Measurements from ENCODE around the gene AIFM3.

AIFM3 gene

GRCh38 chr22:20951151-20951931 is 15.7 kb upstream of the AIFM3 start:
- Histone ChIP-seq H2AFZ (ENCODE audit: low read length, unreplicated experiment) (no peak overlapping the region), H3K27me3 (ENCODE audit: insufficient read depth, low read length) (no peaks in the 10 kb centered on the region), H3K36me3 (ENCODE audit: insufficient read depth, low read length) (0 out of 2 replicates have a peak, but pooled peaks cover 16% of the 10 kb centered on the region), H3K79me2 (ENCODE audit: control insufficient read depth, insufficient read depth, low read length, unreplicated experiment) (peaks cover 44% of the 10 kb centered on the region), H3K4me1 (ENCODE audit: control insufficient read depth, insufficient read depth, low read length, unreplicated experiment) (peaks cover 10% of the 10 kb centered on the region), H3K4me3 (ENCODE audit: low read depth, low read length) (no peak overlapping the region), H3K27ac (ENCODE audit: low read depth, low read length) (no peak overlapping the region)

GRCh38 chr22:20951932-20952380 is 15.1 kb upstream of the AIFM3 start:
- H3K27ac ChIP-seq (ENCODE audit: low read depth, low read length): no peak overlapping the region
- peaks cover 4% of the 10 kb centered on the region for H3K4me1 ChIP-seq (ENCODE audit: control insufficient read depth, insufficient read depth, low read length, unreplicated experiment)
- no peaks in the 10 kb centered on the region for H3K27me3 ChIP-seq (ENCODE audit: insufficient read depth, low read length)
- H3K36me3 ChIP-seq (ENCODE audit: insufficient read depth, low read length): 0 out of 2 replicates have a peak, but pooled peaks cover 16% of the 10 kb centered on the region
- no peak overlapping the region for H3K4me3 ChIP-seq (ENCODE audit: low read depth, low read length)
- peaks cover 38% of the 10 kb centered on the region for H3K79me2 ChIP-seq (ENCODE audit: control insufficient read depth, insufficient read depth, low read length, unreplicated experiment)
- H2AFZ ChIP-seq (ENCODE audit: low read length, unreplicated experiment): no peak overlapping the region

GRCh38 chr22:20952544-20953341 is 14.3 kb upstream of the AIFM3 start:
- no peak overlapping the region for H2AFZ ChIP-seq (ENCODE audit: low read length, unreplicated experiment)
- H3K4me3 ChIP-seq (ENCODE audit: low read depth, low read length): no peak overlapping the region
- peaks cover 32% of the 10 kb centered on the region for H3K79me2 ChIP-seq (ENCODE audit: control insufficient read depth, insufficient read depth, low read length, unreplicated experiment)
- peaks cover 6% of the 10 kb centered on the region for H3K4me1 ChIP-seq (ENCODE audit: control insufficient read depth, insufficient read depth, low read length, unreplicated experiment)
- no peak overlapping the region for H3K27ac ChIP-seq (ENCODE audit: low read depth, low read length)
- 0 out of 2 replicates have a peak, but pooled peaks cover 16% of the 10 kb centered on the region for H3K36me3 ChIP-seq (ENCODE audit: insufficient read depth, low read length)
- no peaks in the 10 kb centered on the region for H3K27me3 ChIP-seq (ENCODE audit: insufficient read depth, low read length)

GRCh38 chr22:20953342-20953608 is 13.8 kb upstream of the AIFM3 start:
- 0 out of 2 replicates have a peak, but pooled peaks cover 16% of the 10 kb centered on the region for H3K36me3 ChIP-seq (ENCODE audit: insufficient read depth, low read length)
- no peaks in the 10 kb centered on the region for H3K27me3 ChIP-seq (ENCODE audit: insufficient read depth, low read length)
- H3K79me2 ChIP-seq (ENCODE audit: control insufficient read depth, insufficient read depth, low read length, unreplicated experiment): peaks cover 27% of the 10 kb centered on the region
- no peak overlapping the region for H2AFZ ChIP-seq (ENCODE audit: low read length, unreplicated experiment)
- H3K4me1 ChIP-seq (ENCODE audit: control insufficient read depth, insufficient read depth, low read length, unreplicated experiment): peaks cover 9% of the 10 kb centered on the region
- H3K4me3 ChIP-seq (ENCODE audit: low read depth, low read length): no peak overlapping the region
- H3K27ac ChIP-seq (ENCODE audit: low read depth, low read length): no peak overlapping the region

- H3K4me1 ChIP-seq (ENCODE audit: control insufficient read depth, insufficient read depth, low read length, unreplicated experiment): peaks cover 9% of the 10 kb centered on the region
- H2AFZ ChIP-seq (ENCODE audit: low read length, unreplicated experiment): no peak overlapping the region
- no peaks in the 10 kb centered on the region for H3K27me3 ChIP-seq (ENCODE audit: insufficient read depth, low read length)
- H3K79me2 ChIP-seq (ENCODE audit: control insufficient read depth, insufficient read depth, low read length, unreplicated experiment): peaks cover 21% of the 10 kb centered on the region
- 0 out of 2 replicates have a peak, but pooled peaks cover 16% of the 10 kb centered on the region for H3K36me3 ChIP-seq (ENCODE audit: insufficient read depth, low read length)
- H3K4me3 ChIP-seq (ENCODE audit: low read depth, low read length): no peak overlapping the region
- H3K27ac ChIP-seq (ENCODE audit: low read depth, low read length): no peak overlapping the region
Measured at GRCh38 chr22:20953668-20954500, 13.2 kb upstream of the AIFM3 start.

GRCh38 chr22:20955548-20955947 is 11.5 kb upstream of the AIFM3 start:
- H3K79me2 ChIP-seq (ENCODE audit: control insufficient read depth, insufficient read depth, low read length, unreplicated experiment): peaks cover 9% of the 10 kb centered on the region
- no peak overlapping the region for H3K27ac ChIP-seq (ENCODE audit: low read depth, low read length)
- no peak overlapping the region for H3K4me3 ChIP-seq (ENCODE audit: low read depth, low read length)
- no peak overlapping the region for H2AFZ ChIP-seq (ENCODE audit: low read length, unreplicated experiment)
- H3K27me3 ChIP-seq (ENCODE audit: insufficient read depth, low read length): no peaks in the 10 kb centered on the region
- H3K4me1 ChIP-seq (ENCODE audit: control insufficient read depth, insufficient read depth, low read length, unreplicated experiment): peaks cover 9% of the 10 kb centered on the region
- H3K36me3 ChIP-seq (ENCODE audit: insufficient read depth, low read length): 0 out of 2 replicates have a peak, but pooled peaks cover 9% of the 10 kb centered on the region

GRCh38 chr22:20956258-20957101 is 10.6 kb upstream of the AIFM3 start:
- Histone ChIP-seq H3K79me2 (ENCODE audit: control insufficient read depth, insufficient read depth, low read length, unreplicated experiment) (peaks cover 7% of the 10 kb centered on the region), H3K4me3 (ENCODE audit: low read depth, low read length) (peak overlapping the region; percentile 82), H3K27me3 (ENCODE audit: insufficient read depth, low read length) (no peaks in the 10 kb centered on the region), H3K36me3 (ENCODE audit: insufficient read depth, low read length) (0 out of 2 replicates have a peak, but pooled peaks cover under 1% of the 10 kb centered on the region), H2AFZ (ENCODE audit: low read length, unreplicated experiment) (no peak overlapping the region), H3K27ac (ENCODE audit: low read depth, low read length) (no peak overlapping the region), H3K4me1 (ENCODE audit: control insufficient read depth, insufficient read depth, low read length, unreplicated experiment) (peaks cover 5% of the 10 kb centered on the region)

- H3K36me3 ChIP-seq (ENCODE audit: insufficient read depth, low read length): no peaks in the 10 kb centered on the region
- no peak overlapping the region for H3K27ac ChIP-seq (ENCODE audit: low read depth, low read length)
- no peaks in the 10 kb centered on the region for H3K79me2 ChIP-seq (ENCODE audit: control insufficient read depth, insufficient read depth, low read length, unreplicated experiment)
- H3K4me3 ChIP-seq (ENCODE audit: low read depth, low read length): peak overlapping the region; percentile 82
- peaks cover 5% of the 10 kb centered on the region for H3K4me1 ChIP-seq (ENCODE audit: control insufficient read depth, insufficient read depth, low read length, unreplicated experiment)
- peak overlapping the region; percentile 68 for H2AFZ ChIP-seq (ENCODE audit: low read length, unreplicated experiment)
- H3K27me3 ChIP-seq (ENCODE audit: insufficient read depth, low read length): no peaks in the 10 kb centered on the region
Measured at GRCh38 chr22:20957102-20957682, 9.9 kb upstream of the AIFM3 start.

GRCh38 chr22:20957683-20958431 is 9.2 kb upstream of the AIFM3 start:
- Histone ChIP-seq H3K27me3 (ENCODE audit: insufficient read depth, low read length) (no peaks in the 10 kb centered on the region), H3K27ac (ENCODE audit: low read depth, low read length) (no peak overlapping the region), H3K4me3 (ENCODE audit: low read depth, low read length) (peak overlapping the region; percentile 82), H3K36me3 (ENCODE audit: insufficient read depth, low read length) (no peaks in the 10 kb centered on the region), H3K79me2 (ENCODE audit: control insufficient read depth, insufficient read depth, low read length, unreplicated experiment) (no peaks in the 10 kb centered on the region), H3K4me1 (ENCODE audit: control insufficient read depth, insufficient read depth, low read length, unreplicated experiment) (peaks cover 5% of the 10 kb centered on the region), H2AFZ (ENCODE audit: low read length, unreplicated experiment) (no peak overlapping the region)
